ENCODE data around the gene ELL2.

The ELL2 gene

GRCh38 chr5:95956021-95956899, 5.4 kb downstream of the ELL2 start:
- Histone ChIP-seq H3K18ac (ENCODE audit: low read length) (no peak overlapping the region), H4K8ac (ENCODE audit: low read depth, low read length) (no peak overlapping the region), H2AK5ac (ENCODE audit: low read depth, low read length) (no peak overlapping the region), H2AFZ (ENCODE audit: low read length) (no peak overlapping the region), H2BK12ac (ENCODE audit: low read length) (no peak overlapping the region), H3K14ac (ENCODE audit: low read length) (no peak overlapping the region), H4K91ac (ENCODE audit: low read depth, low read length, poor library complexity) (no peak overlapping the region), H2BK120ac (ENCODE audit: low read depth, low read length) (no peak overlapping the region), H3K4me3 (ENCODE audit: low read length in 2 of 2) (no peak overlapping the region), H3K27ac (replicated peaks; ENCODE audit: low read length) (no peak overlapping the region), H3K79me1 (ENCODE audit: low read depth, low read length) (peaks cover 10% of the 10 kb centered on the region), H3K4me1 (ENCODE audit: control insufficient read depth in 2 of 2, insufficient read depth in 1 of 2, low read depth in 1 of 2, low read length in 2 of 2) (peaks cover 21 to 22% of the 10 kb centered on the region in 2 donors), H3K4me2 (ENCODE audit: insufficient read depth, low read length, poor library complexity, severe bottlenecking) (no peak overlapping the region), H3K4ac (ENCODE audit: low read length) (no peak overlapping the region), H2BK5ac (ENCODE audit: low read length) (no peak overlapping the region), H3K9me3 (replicated peaks in 1 of 2; ENCODE audit: control insufficient read depth in 2 of 2, insufficient read depth in 1 of 2, low read depth in 1 of 2, low read length in 2 of 2) (no peaks in the 10 kb centered on the region), H2BK15ac (ENCODE audit: low read length) (no peak overlapping the region), H3K27me3 (ENCODE audit: control insufficient read depth in 3 of 3, insufficient read depth in 3 of 3, low read depth in 1 of 3, low read length in 3 of 3) (peaks cover 0 to 6% (median 0%) of the 10 kb centered on the region in 3 experiments), H3K9ac (ENCODE audit: low read depth, low read length, poor library complexity) (no peak overlapping the region), H3K36me3 (replicated peaks in 1 of 2; ENCODE audit: control insufficient read depth in 2 of 2, insufficient read depth in 2 of 2, low read length in 2 of 2) (no peaks in the 10 kb centered on the region), H3K23ac (ENCODE audit: low read depth, low read length, poor library complexity) (no peak overlapping the region)
- no peak for DNase-seq (ENCODE audit: low spot score)
- WGBS, 2 donors (ENCODE audit: extremely low coverage in 2 of 2, insufficient read length in 2 of 2, insufficient replicate concordance in 1 of 2) = no CpG with 5 or more reads among the region's 2 CpGs

GRCh38 chr5:95954716-95955115, 6.9 kb downstream of the ELL2 start:
- Histone ChIP-seq H3K9ac (ENCODE audit: low read depth, low read length, poor library complexity) (no peak overlapping the region), H3K4me3 (ENCODE audit: low read length in 2 of 2) (no peak overlapping the region), H3K9me3 (replicated peaks in 1 of 2; ENCODE audit: control insufficient read depth in 2 of 2, insufficient read depth in 1 of 2, low read depth in 1 of 2, low read length in 2 of 2) (no peaks in the 10 kb centered on the region), H2BK5ac (ENCODE audit: low read length) (no peak overlapping the region), H2AK5ac (ENCODE audit: low read depth, low read length) (no peak overlapping the region), H2BK12ac (ENCODE audit: low read length) (no peak overlapping the region), H3K4ac (ENCODE audit: low read length) (no peak overlapping the region), H3K79me1 (ENCODE audit: low read depth, low read length) (peaks cover 3% of the 10 kb centered on the region), H3K23ac (ENCODE audit: low read depth, low read length, poor library complexity) (no peak overlapping the region), H3K27ac (replicated peaks; ENCODE audit: low read length) (no peak overlapping the region), H2AFZ (ENCODE audit: low read length) (no peak overlapping the region), H3K18ac (ENCODE audit: low read length) (no peak overlapping the region), H3K36me3 (replicated peaks in 1 of 2; ENCODE audit: control insufficient read depth in 2 of 2, insufficient read depth in 2 of 2, low read length in 2 of 2) (no peaks in the 10 kb centered on the region), H2BK15ac (ENCODE audit: low read length) (no peak overlapping the region), H4K91ac (ENCODE audit: low read depth, low read length, poor library complexity) (no peak overlapping the region), H2BK120ac (ENCODE audit: low read depth, low read length) (no peak overlapping the region), H3K27me3 (ENCODE audit: control insufficient read depth in 3 of 3, insufficient read depth in 3 of 3, low read depth in 1 of 3, low read length in 3 of 3) (peaks cover 0 to 1% (median 0%) of the 10 kb centered on the region in 3 experiments), H3K4me1 (ENCODE audit: control insufficient read depth in 2 of 2, insufficient read depth in 1 of 2, low read depth in 1 of 2, low read length in 2 of 2) (peaks cover 16 to 18% of the 10 kb centered on the region in 2 donors), H3K4me2 (ENCODE audit: insufficient read depth, low read length, poor library complexity, severe bottlenecking) (no peak overlapping the region), H4K8ac (ENCODE audit: low read depth, low read length) (no peak overlapping the region), H3K14ac (ENCODE audit: low read length) (no peak overlapping the region)
- DNase-seq (ENCODE audit: low spot score) = no peak
- WGBS, 2 donors (ENCODE audit: extremely low coverage in 2 of 2, insufficient read length in 2 of 2, insufficient replicate concordance in 1 of 2) = no CpG with 5 or more reads among the region's 3 CpGs

- Histone ChIP-seq H3K9me3 (replicated peaks in 1 of 2; ENCODE audit: control insufficient read depth in 2 of 2, insufficient read depth in 1 of 2, low read depth in 1 of 2, low read length in 2 of 2) (no peaks in the 10 kb centered on the region), H2BK5ac (ENCODE audit: low read length) (no peak overlapping the region), H3K36me3 (replicated peaks in 1 of 2; ENCODE audit: control insufficient read depth in 2 of 2, insufficient read depth in 2 of 2, low read length in 2 of 2) (no peaks in the 10 kb centered on the region), H3K27ac (replicated peaks; ENCODE audit: low read length) (no peak overlapping the region), H4K8ac (ENCODE audit: low read depth, low read length) (no peak overlapping the region), H3K4ac (ENCODE audit: low read length) (no peak overlapping the region), H3K4me3 (ENCODE audit: low read length in 2 of 2) (no peak overlapping the region), H2AK5ac (ENCODE audit: low read depth, low read length) (no peak overlapping the region), H2AFZ (ENCODE audit: low read length) (no peak overlapping the region), H3K14ac (ENCODE audit: low read length) (no peak overlapping the region), H3K79me1 (ENCODE audit: low read depth, low read length) (no peaks in the 10 kb centered on the region), H3K4me2 (ENCODE audit: insufficient read depth, low read length, poor library complexity, severe bottlenecking) (no peak overlapping the region), H3K23ac (ENCODE audit: low read depth, low read length, poor library complexity) (no peak overlapping the region), H3K18ac (ENCODE audit: low read length) (no peak overlapping the region), H3K27me3 (ENCODE audit: control insufficient read depth in 3 of 3, insufficient read depth in 3 of 3, low read depth in 1 of 3, low read length in 3 of 3) (no peaks in the 10 kb centered on the region), H2BK12ac (ENCODE audit: low read length) (no peak overlapping the region), H3K4me1 (ENCODE audit: control insufficient read depth in 2 of 2, insufficient read depth in 1 of 2, low read depth in 1 of 2, low read length in 2 of 2) (peaks cover 3 to 9% of the 10 kb centered on the region in 2 donors), H4K91ac (ENCODE audit: low read depth, low read length, poor library complexity) (no peak overlapping the region), H2BK120ac (ENCODE audit: low read depth, low read length) (no peak overlapping the region), H3K9ac (ENCODE audit: low read depth, low read length, poor library complexity) (no peak overlapping the region), H2BK15ac (ENCODE audit: low read length) (no peak overlapping the region)
- no CpG with 5 or more reads among the region's 5 CpGs for WGBS, 2 donors (ENCODE audit: extremely low coverage in 2 of 2, insufficient read length in 2 of 2, insufficient replicate concordance in 1 of 2)
- DNase-seq (ENCODE audit: low spot score) = no peak
Measured at GRCh38 chr5:95953021-95953702, 8.5 kb downstream of the ELL2 start.

- Histone ChIP-seq H3K4me3 (ENCODE audit: low read length in 2 of 2) (no peak overlapping the region), H2BK120ac (ENCODE audit: low read depth, low read length) (no peak overlapping the region), H2AFZ (ENCODE audit: low read length) (no peak overlapping the region), H4K91ac (ENCODE audit: low read depth, low read length, poor library complexity) (no peak overlapping the region), H3K79me1 (ENCODE audit: low read depth, low read length) (no peaks in the 10 kb centered on the region), H3K27me3 (ENCODE audit: control insufficient read depth in 3 of 3, insufficient read depth in 3 of 3, low read depth in 1 of 3, low read length in 3 of 3) (no peaks in the 10 kb centered on the region), H3K14ac (ENCODE audit: low read length) (no peak overlapping the region), H2BK15ac (ENCODE audit: low read length) (no peak overlapping the region), H3K4me2 (ENCODE audit: insufficient read depth, low read length, poor library complexity, severe bottlenecking) (no peak overlapping the region), H3K36me3 (replicated peaks in 1 of 2; ENCODE audit: control insufficient read depth in 2 of 2, insufficient read depth in 2 of 2, low read length in 2 of 2) (no peaks in the 10 kb centered on the region), H3K4me1 (ENCODE audit: control insufficient read depth in 2 of 2, insufficient read depth in 1 of 2, low read depth in 1 of 2, low read length in 2 of 2) (peaks cover 1 to 9% of the 10 kb centered on the region in 2 donors), H3K23ac (ENCODE audit: low read depth, low read length, poor library complexity) (no peak overlapping the region), H3K27ac (replicated peaks; ENCODE audit: low read length) (no peak overlapping the region), H3K18ac (ENCODE audit: low read length) (no peak overlapping the region), H2BK12ac (ENCODE audit: low read length) (no peak overlapping the region), H2AK5ac (ENCODE audit: low read depth, low read length) (no peak overlapping the region), H4K8ac (ENCODE audit: low read depth, low read length) (no peak overlapping the region), H3K4ac (ENCODE audit: low read length) (no peak overlapping the region), H3K9me3 (replicated peaks in 1 of 2; ENCODE audit: control insufficient read depth in 2 of 2, insufficient read depth in 1 of 2, low read depth in 1 of 2, low read length in 2 of 2) (no peaks in the 10 kb centered on the region), H3K9ac (ENCODE audit: low read depth, low read length, poor library complexity) (no peak overlapping the region), H2BK5ac (ENCODE audit: low read length) (no peak overlapping the region)
- DNase-seq (ENCODE audit: low spot score) = no peak
- no CpG with 5 or more reads among the region's 4 CpGs for WGBS, 2 donors (ENCODE audit: extremely low coverage in 2 of 2, insufficient read length in 2 of 2, insufficient replicate concordance in 1 of 2)
Measured at GRCh38 chr5:95951916-95952315, 9.7 kb downstream of the ELL2 start.
